Parathyroid adenoma (tissue), 2 donors: ENCODE data around the gene GPATCH2.

ENCODE experiments used
- H2AFZ ChIP-seq: fragments of 300-600 bp; sonication (generic); one replicate; pipeline ENCODE4 v1.7.0; 2017; ENCODE audit warnings: antibody characterized with exemption, mild to moderate bottlenecking
- H3K27ac ChIP-seq: fragments of 300-600 bp; sonication (generic); one replicate; pipeline ENCODE4 v1.7.0; 2017
- H3K27me3 ChIP-seq: fragments of 300-600 bp; sonication (generic); one replicate; pipeline ENCODE4 v1.7.0; 2017; ENCODE audit warnings: low read length; ENCODE audit not compliant: control insufficient read depth, insufficient read depth
- H3K36me3 ChIP-seq: fragments of 300-600 bp; sonication (generic); one replicate; pipeline ENCODE4 v1.7.0; 2017; ENCODE audit warnings: low read length; ENCODE audit not compliant: control insufficient read depth, insufficient read depth
- H3K4me1 ChIP-seq: fragments of 300-600 bp; sonication (generic); one replicate; pipeline ENCODE4 v1.7.0; 2017; ENCODE audit warnings: control low read depth
- H3K4me2 ChIP-seq: fragments of 300-600 bp; sonication (generic); one replicate; pipeline ENCODE4 v1.7.0; 2017; ENCODE audit warnings: low read length
- H3K4me3 ChIP-seq: fragments of 300-600 bp; sonication (generic); one replicate; pipeline ENCODE4 v1.7.0; 2017; ENCODE audit warnings: low read depth, low read length
- H3K79me2 ChIP-seq: fragments of 300-600 bp; sonication (generic); one replicate; pipeline ENCODE4 v1.7.0; 2017; ENCODE audit warnings: control low read depth
- H3K9ac ChIP-seq: fragments of 300-600 bp; sonication (generic); one replicate; pipeline ENCODE4 v1.7.0; 2017; ENCODE audit warnings: mild to moderate bottlenecking
- H3K9me3 ChIP-seq: fragments of 300-600 bp; sonication (generic); one replicate; pipeline ENCODE4 v1.7.0; 2017; ENCODE audit warnings: low read length; ENCODE audit not compliant: control insufficient read depth
- TF ChIP-seq, protein P1 (sequence below): fragments of 300-600 bp; sonication (generic); IDR thresholded peaks from one replicate; pipeline ENCODE4 v1.7.0; 2017; ENCODE audit warnings: antibody characterized with exemption, mild to moderate bottlenecking
- donor health status: primary hyperparathyroidism.

Gene GPATCH2

DNA sequence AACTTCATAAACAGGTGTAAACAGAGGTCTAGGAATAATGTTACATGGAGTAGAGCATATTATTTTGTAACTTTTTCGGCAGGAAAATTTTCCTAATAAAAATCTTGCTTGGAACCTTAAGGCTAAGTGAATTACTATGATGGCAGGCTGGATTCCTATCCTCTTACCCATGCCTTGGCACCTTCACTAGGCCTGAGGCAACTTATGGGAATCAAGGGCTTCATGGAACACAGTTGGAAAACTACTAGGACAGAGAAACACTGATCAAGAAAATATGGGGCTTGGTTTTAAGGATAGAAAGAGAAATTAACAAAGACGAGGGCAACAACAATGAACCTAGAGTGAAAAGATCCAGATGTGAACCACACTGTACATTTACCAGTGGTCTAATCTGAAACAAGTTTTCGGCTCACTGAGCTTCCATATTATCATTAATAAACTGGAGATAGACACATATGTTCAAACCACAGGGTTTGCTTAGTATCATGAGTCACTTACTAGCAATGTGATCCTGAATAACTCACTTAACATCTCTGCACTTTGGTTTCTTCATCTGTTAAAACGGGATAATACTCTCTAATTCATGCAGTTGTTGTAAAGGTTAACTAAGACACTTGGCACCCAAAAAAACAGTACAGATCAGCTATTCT is 68.5 kb downstream of the GPATCH2 start:
- Histone ChIP-seq H3K9ac (no peak overlapping the region), H3K36me3 (no peaks in the 10 kb centered on the region), H3K4me1 (no peaks in the 10 kb centered on the region), H3K9me3 (no peaks in the 10 kb centered on the region), H3K27me3 (no peaks in the 10 kb centered on the region), H3K4me3 (no peak overlapping the region), H3K27ac (no peak overlapping the region), H2AFZ (no peak overlapping the region), H3K4me2 (no peak overlapping the region), H3K79me2 (no peaks in the 10 kb centered on the region)
- TF ChIP-seq, protein P1, sequence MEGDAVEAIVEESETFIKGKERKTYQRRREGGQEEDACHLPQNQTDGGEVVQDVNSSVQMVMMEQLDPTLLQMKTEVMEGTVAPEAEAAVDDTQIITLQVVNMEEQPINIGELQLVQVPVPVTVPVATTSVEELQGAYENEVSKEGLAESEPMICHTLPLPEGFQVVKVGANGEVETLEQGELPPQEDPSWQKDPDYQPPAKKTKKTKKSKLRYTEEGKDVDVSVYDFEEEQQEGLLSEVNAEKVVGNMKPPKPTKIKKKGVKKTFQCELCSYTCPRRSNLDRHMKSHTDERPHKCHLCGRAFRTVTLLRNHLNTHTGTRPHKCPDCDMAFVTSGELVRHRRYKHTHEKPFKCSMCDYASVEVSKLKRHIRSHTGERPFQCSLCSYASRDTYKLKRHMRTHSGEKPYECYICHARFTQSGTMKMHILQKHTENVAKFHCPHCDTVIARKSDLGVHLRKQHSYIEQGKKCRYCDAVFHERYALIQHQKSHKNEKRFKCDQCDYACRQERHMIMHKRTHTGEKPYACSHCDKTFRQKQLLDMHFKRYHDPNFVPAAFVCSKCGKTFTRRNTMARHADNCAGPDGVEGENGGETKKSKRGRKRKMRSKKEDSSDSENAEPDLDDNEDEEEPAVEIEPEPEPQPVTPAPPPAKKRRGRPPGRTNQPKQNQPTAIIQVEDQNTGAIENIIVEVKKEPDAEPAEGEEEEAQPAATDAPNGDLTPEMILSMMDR, result no peak

DNA sequence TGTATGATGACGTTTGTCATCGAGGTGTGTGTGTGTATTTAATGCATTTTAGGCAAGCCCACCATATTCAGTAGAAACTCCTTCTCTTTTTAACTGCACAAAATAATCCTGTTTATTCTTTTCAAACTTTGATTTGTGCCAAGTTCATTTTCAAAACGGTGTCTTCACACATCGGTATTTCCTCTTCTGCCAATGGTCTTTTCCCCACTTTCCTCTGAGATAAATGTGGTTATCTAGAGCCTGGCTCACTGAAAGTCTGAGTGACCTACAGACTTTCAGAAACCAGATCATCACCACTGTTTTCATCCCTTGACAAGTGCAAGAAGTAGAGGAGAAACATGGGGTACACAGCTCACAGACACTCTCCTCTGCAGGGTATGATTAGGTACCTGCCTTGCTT is 69.4 kb downstream of the GPATCH2 start:
- H3K9ac ChIP-seq, result no peak overlapping the region
- H3K9me3 ChIP-seq, result no peaks in the 10 kb centered on the region
- no peak overlapping the region for H2AFZ ChIP-seq
- H3K4me2 ChIP-seq, result no peak overlapping the region
- TF ChIP-seq, protein P1, result no peak
- no peaks in the 10 kb centered on the region for H3K36me3 ChIP-seq
- H3K4me1 ChIP-seq, result no peaks in the 10 kb centered on the region
- H3K27me3 ChIP-seq, result no peaks in the 10 kb centered on the region
- no peak overlapping the region for H3K4me3 ChIP-seq
- no peaks in the 10 kb centered on the region for H3K79me2 ChIP-seq
- H3K27ac ChIP-seq, result peak overlapping the region; percentile 32

DNA sequence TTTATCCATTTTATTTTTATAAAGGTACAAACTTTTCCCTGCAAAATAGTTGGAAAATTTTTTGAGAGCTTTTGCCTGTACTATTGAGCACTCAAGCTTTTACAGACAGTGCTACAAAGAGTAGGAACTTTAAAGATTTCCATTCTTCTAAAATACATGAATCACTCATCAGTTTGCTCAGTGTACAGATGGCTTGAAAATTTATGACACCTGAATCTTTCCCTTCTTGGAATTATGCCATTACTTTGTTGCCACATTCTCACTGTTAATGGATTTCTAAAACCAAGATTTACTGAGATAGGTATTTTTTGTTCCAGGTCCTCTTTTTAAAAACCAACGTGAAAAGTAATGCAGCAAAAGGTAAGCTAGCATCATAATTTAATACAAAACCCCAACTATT is 76.0 kb downstream of the GPATCH2 start:
- Histone ChIP-seq H3K9ac (no peak overlapping the region), H3K4me3 (no peak overlapping the region), H3K4me1 (no peaks in the 10 kb centered on the region), H3K9me3 (no peaks in the 10 kb centered on the region), H3K36me3 (no peaks in the 10 kb centered on the region), H3K79me2 (no peaks in the 10 kb centered on the region), H2AFZ (no peak overlapping the region), H3K4me2 (no peak overlapping the region), H3K27me3 (no peaks in the 10 kb centered on the region), H3K27ac (no peak overlapping the region)
- TF ChIP-seq, protein P1, result no peak

DNA sequence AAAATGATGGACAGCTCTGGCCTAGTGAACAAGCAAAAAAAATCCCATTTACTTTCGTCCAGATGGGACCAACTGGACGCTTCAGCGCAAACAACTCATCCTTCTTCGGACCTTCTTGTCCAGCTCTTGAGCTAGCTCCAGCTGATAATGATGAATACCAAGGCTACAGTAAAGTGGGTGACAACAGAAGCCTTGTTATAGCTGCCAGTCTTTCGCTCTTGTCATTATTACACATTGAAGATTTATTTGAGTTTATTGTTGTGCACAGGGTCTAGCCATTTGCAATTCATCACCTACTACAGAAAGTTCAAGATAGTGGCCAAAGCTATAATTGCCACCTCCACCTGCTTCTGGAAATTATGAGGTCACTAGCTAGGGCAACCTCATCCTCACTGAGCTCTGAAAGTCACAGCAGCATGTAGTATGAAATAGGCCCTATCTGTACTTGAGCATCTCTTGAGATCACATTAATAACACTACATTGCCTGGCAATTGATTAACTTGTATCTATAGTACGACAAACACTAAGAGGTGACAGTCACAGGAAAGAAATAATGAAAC is 76.9 kb downstream of the GPATCH2 start:
- Histone ChIP-seq H3K27ac (no peak overlapping the region), H3K4me2 (no peak overlapping the region), H3K27me3 (no peaks in the 10 kb centered on the region), H3K79me2 (no peaks in the 10 kb centered on the region), H3K4me1 (no peaks in the 10 kb centered on the region), H3K36me3 (no peaks in the 10 kb centered on the region), H2AFZ (no peak overlapping the region), H3K9me3 (no peaks in the 10 kb centered on the region), H3K9ac (no peak overlapping the region), H3K4me3 (no peak overlapping the region)
- TF ChIP-seq, protein P1, result no peak
